NOMO-1 treated with dmso at 0.1 percent for 144 hours (cell line): ENCODE measurements around the gene CNDP2.
"Not testable (repeated sequence)": the region's sequence is repeated elsewhere in the genome, so short reads cannot be mapped to it uniquely, and the experiment has no call there.

Experiments used
- DNase-seq: peaks from one replicate; lab custom pipeline; 2025; ENCODE audit not compliant: unreplicated experiment; lab: John Stamatoyannopoulos, UW

Gene CNDP2

DNA sequence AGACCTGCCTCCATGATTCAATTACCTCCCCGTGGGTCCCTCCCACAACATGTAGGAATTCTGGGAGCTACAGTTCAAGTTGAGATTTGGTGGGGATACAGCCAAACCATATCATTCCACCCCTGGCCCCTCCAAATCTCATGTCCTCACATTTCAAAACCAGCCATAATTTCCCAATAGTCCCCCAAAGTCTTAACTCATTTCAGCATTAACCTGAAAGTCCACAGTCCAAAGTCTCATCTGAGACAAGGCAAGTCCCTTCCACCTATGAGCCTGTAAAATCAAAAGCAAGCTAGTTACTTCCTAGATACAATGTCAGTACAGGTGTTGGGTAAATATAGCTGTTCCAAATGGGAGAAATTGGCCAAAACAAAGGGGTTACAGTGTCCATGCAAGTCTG lies 69.0 kb downstream of the CNDP2 start:
- DNase-seq: not testable (repeated sequence)

DNA sequence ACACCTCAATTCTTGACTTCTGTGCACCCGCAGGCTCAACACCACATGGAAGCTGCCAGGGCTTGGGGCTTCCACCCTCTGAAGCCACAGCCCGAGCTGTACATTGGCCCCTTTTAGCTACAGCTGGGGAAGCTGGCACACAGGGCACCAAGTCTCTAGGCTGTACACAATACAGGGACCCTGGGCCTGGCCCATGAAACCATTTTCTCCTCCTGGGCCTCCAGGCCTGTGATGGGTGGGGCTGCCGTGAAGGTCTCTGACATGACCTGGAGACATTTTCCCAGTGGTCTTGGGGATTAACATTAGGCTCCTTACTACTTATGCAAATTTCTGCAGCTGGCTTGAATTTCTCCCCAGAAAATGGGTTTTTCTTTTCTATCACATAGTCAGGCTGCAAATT lies 69.8 kb downstream of the CNDP2 start:
- DNase-seq: not testable (repeated sequence)

DNA sequence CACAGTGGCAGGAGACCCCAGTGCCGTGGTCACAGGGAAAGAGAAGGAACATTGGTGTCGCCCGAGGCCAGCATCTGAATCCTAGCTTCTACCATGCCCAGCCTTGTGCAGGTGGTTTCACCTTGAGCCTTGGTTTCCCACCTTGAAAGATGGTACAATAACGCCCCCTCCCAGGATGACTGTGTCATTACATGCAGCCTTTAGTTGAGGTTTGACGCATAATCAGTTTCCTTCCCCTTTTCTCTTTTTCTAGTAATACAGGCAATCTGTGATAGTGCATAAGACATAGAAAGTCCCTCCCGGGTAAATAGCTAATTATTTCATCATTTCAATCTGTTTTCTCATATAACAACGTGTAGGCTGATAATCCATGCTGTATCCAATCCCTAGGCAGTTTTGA lies 71.7 kb downstream of the CNDP2 start:
- peak; percentile 26 for DNase-seq

DNA sequence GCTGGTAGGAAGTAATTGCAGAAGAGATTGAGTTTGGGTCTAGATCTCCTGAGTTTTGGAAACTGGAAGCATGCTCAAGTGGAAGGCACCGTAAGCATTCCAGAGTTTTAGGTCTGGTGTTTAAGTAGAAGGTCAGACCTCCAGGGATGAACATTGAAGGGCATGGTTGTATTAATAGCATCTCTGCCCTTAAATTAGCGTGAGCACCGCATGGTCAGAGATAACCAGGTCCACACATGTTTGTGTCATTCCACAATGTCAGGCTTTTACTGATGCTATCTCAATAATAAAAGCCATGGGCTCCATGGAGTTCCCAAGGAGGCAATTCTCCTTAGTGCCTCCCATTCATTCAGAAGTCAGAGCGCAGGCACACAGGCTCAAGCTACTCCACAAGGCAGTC lies 73.2 kb downstream of the CNDP2 start:
- no peak for DNase-seq

DNA sequence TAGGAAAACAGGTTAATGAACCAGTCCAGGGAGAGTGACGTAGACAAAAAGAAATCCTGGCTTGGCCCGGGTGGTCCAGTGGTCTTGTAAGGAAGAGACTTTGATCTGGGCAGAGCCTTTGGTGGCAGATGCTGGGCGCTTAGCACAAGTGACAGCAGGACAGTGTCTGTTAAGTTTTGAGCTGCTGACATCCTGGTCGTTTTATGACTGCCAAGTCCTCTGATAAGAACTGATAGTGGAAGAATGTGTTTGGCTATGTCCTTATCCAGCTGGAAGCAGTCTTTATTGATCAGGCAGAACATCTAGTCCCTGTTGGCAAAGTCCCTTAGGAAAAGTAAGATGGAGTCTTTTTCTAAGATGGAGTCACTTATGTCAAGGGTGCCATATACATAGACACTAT lies 74.1 kb downstream of the CNDP2 start:
- DNase-seq: no peak

DNA sequence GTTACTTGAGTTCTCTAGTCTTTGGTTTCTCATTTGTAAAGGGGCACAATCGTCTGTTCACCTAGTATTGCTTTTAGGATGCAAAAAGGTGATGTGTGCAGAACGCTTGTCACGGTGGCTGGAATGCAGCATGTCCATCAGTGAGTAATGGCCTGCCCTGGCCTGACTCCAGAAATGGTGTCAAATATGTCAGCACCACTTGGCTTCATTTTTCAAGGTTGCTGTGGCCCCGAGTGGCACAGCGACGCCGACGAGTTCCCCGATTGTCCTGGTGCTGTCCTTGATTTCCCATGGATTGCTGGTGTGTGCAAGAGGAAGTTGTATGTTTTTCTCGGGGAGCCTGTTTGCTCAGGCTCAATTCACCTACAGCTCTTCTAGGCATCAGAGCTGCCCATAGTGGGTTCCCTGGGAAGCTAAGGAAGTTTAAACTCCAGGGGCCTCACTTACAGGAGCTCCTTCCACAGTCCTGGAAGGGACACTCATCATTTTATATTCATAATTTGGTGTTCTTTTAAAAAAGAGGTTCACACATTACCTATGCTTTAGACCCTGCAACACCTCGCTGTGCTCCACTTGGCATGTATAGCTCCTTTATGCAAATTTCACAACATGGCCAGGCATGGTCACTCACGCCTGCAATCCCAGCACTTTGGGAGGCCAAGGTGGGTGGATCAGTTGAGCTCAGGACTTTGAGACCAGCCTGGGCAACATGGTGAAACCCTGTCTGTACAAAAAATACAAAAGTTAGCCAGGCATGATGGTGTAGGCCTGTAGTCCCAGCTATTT lies 75.9 kb downstream of the CNDP2 start:
- no peak for DNase-seq

DNA sequence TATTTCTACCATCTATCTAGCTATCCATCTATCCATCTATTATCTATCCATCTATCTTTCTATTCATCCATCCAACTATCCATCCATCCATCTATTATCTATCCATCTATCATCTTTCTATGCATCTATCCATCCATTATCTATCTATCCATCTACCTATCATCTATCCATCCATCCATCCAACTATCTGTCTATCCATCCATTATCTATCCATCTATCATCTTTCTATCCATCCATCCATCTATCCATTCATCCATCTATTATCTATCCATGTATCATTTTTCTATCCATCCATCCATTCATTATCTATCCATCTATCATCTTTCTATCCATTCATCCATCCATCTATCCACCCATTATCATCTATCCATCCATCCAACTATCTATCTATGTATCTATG lies 76.9 kb downstream of the CNDP2 start:
- DNase-seq: no peak
